Peyer's patch (tissue), 4 donors: ENCODE data around the gene CNTN5.
"Not testable (repeated sequence)": the region's sequence is repeated elsewhere in the genome, so short reads cannot be mapped to it uniquely, and the experiment has no call there.

ENCODE experiments used
- POLR2A ChIP-seq, 2 donors: fragments of 450-650 bp; IDR thresholded peaks; one replicate each; pipeline ENCODE4 v1.5.1; 2017; ENCODE audit warnings: antibody characterized with exemption in 2 of 2, mild to moderate bottlenecking in 2 of 2, moderate library complexity in 2 of 2
- TF ChIP-seq, protein P1 (sequence below), 6 experiments: fragments of 450-650 bp in 4 of 6; fragments of 200-600 bp in 2 of 6; sonication (generic) in 1 of 6; IDR thresholded peaks; one replicate each; pipeline ENCODE4 v1.5.1; 2017 to 2019; ENCODE audit warnings: antibody characterized with exemption in 6 of 6, mild to moderate bottlenecking in 3 of 6, moderate library complexity in 1 of 6

DNA sequence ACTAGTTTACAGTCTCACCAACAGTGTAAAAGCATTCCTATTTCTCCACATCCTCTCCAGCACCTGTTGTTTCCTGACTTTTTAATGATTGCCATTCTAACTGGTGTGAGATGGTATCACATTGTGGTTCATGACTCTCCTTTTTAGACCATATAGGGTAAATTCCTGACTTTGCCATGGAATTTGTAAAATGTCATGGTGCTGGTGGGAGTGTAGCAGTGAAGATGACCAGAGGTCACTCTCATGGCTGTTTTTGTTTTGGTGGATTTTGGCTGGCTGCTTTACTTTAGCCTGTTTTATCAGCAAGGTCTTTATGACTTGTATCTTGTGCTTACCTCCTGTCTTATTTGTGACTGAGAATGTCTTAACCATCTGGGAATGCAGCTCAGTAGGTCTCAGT, 816.0 kb downstream of the CNTN5 start:
- TF ChIP-seq, protein P1, sequence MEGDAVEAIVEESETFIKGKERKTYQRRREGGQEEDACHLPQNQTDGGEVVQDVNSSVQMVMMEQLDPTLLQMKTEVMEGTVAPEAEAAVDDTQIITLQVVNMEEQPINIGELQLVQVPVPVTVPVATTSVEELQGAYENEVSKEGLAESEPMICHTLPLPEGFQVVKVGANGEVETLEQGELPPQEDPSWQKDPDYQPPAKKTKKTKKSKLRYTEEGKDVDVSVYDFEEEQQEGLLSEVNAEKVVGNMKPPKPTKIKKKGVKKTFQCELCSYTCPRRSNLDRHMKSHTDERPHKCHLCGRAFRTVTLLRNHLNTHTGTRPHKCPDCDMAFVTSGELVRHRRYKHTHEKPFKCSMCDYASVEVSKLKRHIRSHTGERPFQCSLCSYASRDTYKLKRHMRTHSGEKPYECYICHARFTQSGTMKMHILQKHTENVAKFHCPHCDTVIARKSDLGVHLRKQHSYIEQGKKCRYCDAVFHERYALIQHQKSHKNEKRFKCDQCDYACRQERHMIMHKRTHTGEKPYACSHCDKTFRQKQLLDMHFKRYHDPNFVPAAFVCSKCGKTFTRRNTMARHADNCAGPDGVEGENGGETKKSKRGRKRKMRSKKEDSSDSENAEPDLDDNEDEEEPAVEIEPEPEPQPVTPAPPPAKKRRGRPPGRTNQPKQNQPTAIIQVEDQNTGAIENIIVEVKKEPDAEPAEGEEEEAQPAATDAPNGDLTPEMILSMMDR (IDR thresholded peaks at IDR 0.05): not testable (repeated sequence)
- not testable (repeated sequence) for TF ChIP-seq POLR2A (IDR thresholded peaks at IDR 0.05)
